ENCODE measurements around the gene STXBP3.
A peak's percentile ranks its signal among the peaks of the same experiment; 100 is the strongest.

DNA sequence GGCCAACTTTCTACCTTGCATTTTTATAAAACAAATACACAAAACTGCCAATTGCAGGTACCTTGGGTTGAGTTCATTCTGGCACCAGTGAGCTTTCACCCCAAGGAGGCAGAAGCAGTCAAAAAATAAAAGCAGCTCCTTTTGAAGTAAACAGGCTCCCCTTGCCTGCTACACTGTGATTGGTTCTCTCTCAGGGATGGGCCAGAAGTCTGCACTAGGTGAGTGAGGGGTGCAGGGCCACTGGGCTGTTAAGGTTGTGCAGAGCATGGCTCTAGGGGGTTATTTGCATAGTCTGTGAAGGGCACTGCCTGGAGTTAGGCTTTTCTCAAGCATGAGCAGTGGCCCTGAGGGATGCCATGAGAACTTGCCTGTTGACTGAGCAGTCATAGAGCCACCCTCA, 71.3 kb downstream of the STXBP3 start:
- TF ChIP-seq, protein P1, sequence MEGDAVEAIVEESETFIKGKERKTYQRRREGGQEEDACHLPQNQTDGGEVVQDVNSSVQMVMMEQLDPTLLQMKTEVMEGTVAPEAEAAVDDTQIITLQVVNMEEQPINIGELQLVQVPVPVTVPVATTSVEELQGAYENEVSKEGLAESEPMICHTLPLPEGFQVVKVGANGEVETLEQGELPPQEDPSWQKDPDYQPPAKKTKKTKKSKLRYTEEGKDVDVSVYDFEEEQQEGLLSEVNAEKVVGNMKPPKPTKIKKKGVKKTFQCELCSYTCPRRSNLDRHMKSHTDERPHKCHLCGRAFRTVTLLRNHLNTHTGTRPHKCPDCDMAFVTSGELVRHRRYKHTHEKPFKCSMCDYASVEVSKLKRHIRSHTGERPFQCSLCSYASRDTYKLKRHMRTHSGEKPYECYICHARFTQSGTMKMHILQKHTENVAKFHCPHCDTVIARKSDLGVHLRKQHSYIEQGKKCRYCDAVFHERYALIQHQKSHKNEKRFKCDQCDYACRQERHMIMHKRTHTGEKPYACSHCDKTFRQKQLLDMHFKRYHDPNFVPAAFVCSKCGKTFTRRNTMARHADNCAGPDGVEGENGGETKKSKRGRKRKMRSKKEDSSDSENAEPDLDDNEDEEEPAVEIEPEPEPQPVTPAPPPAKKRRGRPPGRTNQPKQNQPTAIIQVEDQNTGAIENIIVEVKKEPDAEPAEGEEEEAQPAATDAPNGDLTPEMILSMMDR (IDR thresholded peaks at IDR 0.05; ENCODE audit: borderline replicate concordance, extremely low read depth, low read length, poor library complexity, severe bottlenecking): peak; percentile 9
- no peak for TF ChIP-seq EZH2 (IDR thresholded peaks at IDR 0.05; ENCODE audit: borderline replicate concordance, low read depth, low read length, severe bottlenecking)
